IMR-90 (cell line): ENCODE results near the gene SDR39U1. TPM values are rescaled to one million over a fixed set of nuclear protein-coding genes. Genes with fewer than 3 reads are reported as not detected.

Experiments used
- ATAC-seq: fragments of 200-7000 bp; cut with Tn5 transposase; 2 replicates; pipeline ENCODE4 v1.9.1; 2020; ENCODE audit warnings: low read depth, mild to moderate bottlenecking, moderate library complexity
- BruUV-seq: library from RNA; stranded (reverse); fragments of 400-500 nt; replicated peaks from 2 replicates; lab custom pipeline; 2021; lab: Mats Ljungman, UMichigan
- CTCF ChIA-PET: fragments of 300-600 bp; formaldehyde crosslinking; extraction: SDS; loops from one replicate; lab custom pipeline; 2021; ENCODE audit warnings: antibody characterized with exemption; lab: Yijun Ruan, JAX
- POLR2A ChIA-PET: fragments of 300-600 bp; sonication (Branson Sonifier 250); formaldehyde crosslinking; loops from one replicate; lab custom pipeline; 2022; ENCODE audit warnings: antibody characterized with exemption; ENCODE audit not compliant: unreplicated experiment; lab: Charles Lee
- DNase-seq: peaks from one replicate; pipeline ENCODE4 v3.0.0; 2013
- H2AFZ ChIP-seq: replicated peaks from 2 replicates; pipeline ENCODE3; 2013; ENCODE audit warnings: low read length, mild to moderate bottlenecking; ENCODE audit not compliant: poor library complexity
- H2AK5ac ChIP-seq: 2 replicates; pipeline ENCODE4 v1.6.1; 2013; ENCODE audit warnings: low read depth, low read length, inconsistent platforms
- H2AK9ac ChIP-seq: replicated peaks from 2 replicates; pipeline ENCODE3; 2013; ENCODE audit warnings: mild to moderate bottlenecking, low read depth, low read length, moderate library complexity; ENCODE audit not compliant: poor library complexity
- H2BK120ac ChIP-seq: 2 replicates; pipeline ENCODE4 v1.6.1; 2013; ENCODE audit warnings: low read depth, low read length, inconsistent platforms
- H2BK15ac ChIP-seq: 3 replicates; pipeline ENCODE4 v1.6.1; 2013; ENCODE audit warnings: low read depth, low read length, inconsistent platforms
- H2BK20ac ChIP-seq: 2 replicates; pipeline ENCODE4 v1.6.1; 2013; ENCODE audit warnings: low read depth, mild to moderate bottlenecking, inconsistent platforms, low read length, moderate library complexity
- H2BK5ac ChIP-seq: 2 replicates; pipeline ENCODE4 v1.6.1; 2013; ENCODE audit warnings: mild to moderate bottlenecking, low read depth, low read length, inconsistent platforms; ENCODE audit not compliant: poor library complexity, severe bottlenecking
- H3K14ac ChIP-seq: replicated peaks from 2 replicates; pipeline ENCODE4 v1.6.1; 2013; ENCODE audit warnings: low read depth, low read length, inconsistent platforms
- H3K18ac ChIP-seq: 2 replicates; pipeline ENCODE4 v1.6.1; 2013; ENCODE audit warnings: low read depth, low read length, control low read depth
- H3K23ac ChIP-seq: 2 replicates; pipeline ENCODE4 v1.6.1; 2013; ENCODE audit warnings: low read depth, low read length, inconsistent platforms
- H3K27ac ChIP-seq: 2 replicates; pipeline ENCODE4 v1.5.1; 2013; ENCODE audit warnings: mild to moderate bottlenecking, control low read depth, low read length; ENCODE audit not compliant: insufficient read depth
- H3K27me3 ChIP-seq: 2 replicates; pipeline ENCODE4 v1.6.1; 2013; ENCODE audit warnings: low read length; ENCODE audit not compliant: control insufficient read depth, insufficient read depth
- H3K36me3 ChIP-seq: 2 replicates; pipeline ENCODE4 v1.6.1; 2013; ENCODE audit warnings: low read length, mixed read lengths; ENCODE audit not compliant: control insufficient read depth, insufficient read depth
- H3K4ac ChIP-seq: 2 replicates; pipeline ENCODE4 v1.6.1; 2013; ENCODE audit warnings: low read depth, low read length, inconsistent platforms
- H3K4me1 ChIP-seq: 2 replicates; pipeline ENCODE4 v1.6.1; 2013; ENCODE audit warnings: low read length, mixed read lengths; ENCODE audit not compliant: control insufficient read depth, insufficient read depth
- H3K4me2 ChIP-seq: 2 replicates; pipeline ENCODE4 v1.6.1; 2013; ENCODE audit warnings: low read depth, mild to moderate bottlenecking, control low read depth, low read length, moderate library complexity
- H3K4me3 ChIP-seq: 2 replicates; pipeline ENCODE4 v1.5.1; 2013; ENCODE audit warnings: low read depth, mild to moderate bottlenecking, control low read depth, low read length, moderate library complexity; ENCODE audit not compliant: insufficient read depth
- H3K56ac ChIP-seq: 2 replicates; pipeline ENCODE4 v1.6.1; 2013; ENCODE audit warnings: low read length, inconsistent platforms; ENCODE audit not compliant: insufficient read depth; ENCODE audit errors: extremely low read depth
- H3K79me1 ChIP-seq, 2 experiments: 2 replicates each; pipeline ENCODE4 v1.6.1; 2013; ENCODE audit warnings: low read length in 2 of 2, inconsistent platforms in 1 of 2, low read depth in 1 of 2
- H3K9ac ChIP-seq: 2 replicates; pipeline ENCODE4 v1.6.1; 2013; ENCODE audit warnings: low read depth, low read length, control low read depth
- H3K9me1 ChIP-seq: 2 replicates; pipeline ENCODE4 v1.6.1; 2013; ENCODE audit warnings: low read length, inconsistent platforms; ENCODE audit not compliant: insufficient read depth
- H3K9me3 ChIP-seq: 2 replicates; pipeline ENCODE4 v1.6.1; 2013; ENCODE audit warnings: low read length; ENCODE audit not compliant: control insufficient read depth, insufficient read depth
- H4K20me1 ChIP-seq: 2 replicates; pipeline ENCODE4 v1.6.1; 2013; ENCODE audit warnings: low read length, inconsistent platforms; ENCODE audit not compliant: insufficient read depth
- H4K5ac ChIP-seq: 2 replicates; pipeline ENCODE4 v1.6.1; 2013; ENCODE audit warnings: mild to moderate bottlenecking, low read depth, low read length, control low read depth
- H4K8ac ChIP-seq, 2 experiments: 2 replicates each; pipeline ENCODE4 v1.6.1; 2013; ENCODE audit warnings: low read depth in 2 of 2, low read length in 2 of 2, control low read depth in 1 of 2, inconsistent platforms in 1 of 2
- H4K91ac ChIP-seq: 2 replicates; pipeline ENCODE4 v1.6.1; 2013; ENCODE audit warnings: low read depth, low read length, inconsistent platforms; ENCODE audit not compliant: insufficient read depth
- BHLHE40 ChIP-seq: fragments of 150-350 bp; IDR thresholded peaks from 2 replicates; pipeline ENCODE4 v1.6.1; 2016; ENCODE audit warnings: mild to moderate bottlenecking, low read depth, low read length
- CEBPB ChIP-seq: IDR thresholded peaks from 2 replicates; pipeline ENCODE4 v1.6.1; 2012; ENCODE audit warnings: low read depth, low read length, improper control_type of control experiment
- CHD1 ChIP-seq: IDR thresholded peaks from 2 replicates; pipeline ENCODE4 v1.6.1; 2012; ENCODE audit warnings: low read depth, low read length, improper control_type of control experiment
- CTCF ChIP-seq: conservative IDR thresholded peaks from 2 replicates; pipeline ENCODE4 v1.5.1; 2012; ENCODE audit warnings: mild to moderate bottlenecking, low read depth, low read length, improper control_type of control experiment
- ELK1 ChIP-seq: fragments of 150-350 bp; IDR thresholded peaks from 2 replicates; pipeline ENCODE4 v1.6.1; 2016; ENCODE audit warnings: low read depth, mild to moderate bottlenecking, low read length, moderate library complexity, borderline replicate concordance
- FOS ChIP-seq: fragments of 150-350 bp; IDR thresholded peaks from 2 replicates; pipeline ENCODE4 v1.6.1; 2016; ENCODE audit warnings: low read depth, low read length
- MAFK ChIP-seq: IDR thresholded peaks from 2 replicates; pipeline ENCODE4 v1.6.1; 2012; ENCODE audit warnings: low read depth, low read length, improper control_type of control experiment
- MAZ ChIP-seq: IDR thresholded peaks from 2 replicates; pipeline ENCODE4 v1.6.1; 2012; ENCODE audit warnings: low read depth, mild to moderate bottlenecking, low read length, improper control_type of control experiment, moderate library complexity, borderline replicate concordance
- MXI1 ChIP-seq: IDR thresholded peaks from 2 replicates; pipeline ENCODE4 v1.6.1; 2012; ENCODE audit warnings: low read depth, mild to moderate bottlenecking, low read length, moderate library complexity, borderline replicate concordance
- POLR2A ChIP-seq: IDR thresholded peaks from 2 replicates; pipeline ENCODE4 v1.6.1; 2012; ENCODE audit warnings: mild to moderate bottlenecking, low read depth, low read length
- RAD21 ChIP-seq: IDR thresholded peaks from 2 replicates; pipeline ENCODE4 v1.6.1; 2012; ENCODE audit warnings: low read length, improper control_type of control experiment
- RCOR1 ChIP-seq: IDR thresholded peaks from 2 replicates; pipeline ENCODE4 v1.6.1; 2012; ENCODE audit warnings: mild to moderate bottlenecking, low read length, improper control_type of control experiment; ENCODE audit not compliant: insufficient replicate concordance
- RFX5 ChIP-seq: IDR thresholded peaks from 2 replicates; pipeline ENCODE4 v1.8.0; 2012; ENCODE audit warnings: low read depth, mild to moderate bottlenecking, low read length, moderate library complexity
- SMC3 ChIP-seq: fragments of 150-350 bp; IDR thresholded peaks from 2 replicates; pipeline ENCODE4 v1.6.1; 2016; ENCODE audit warnings: low read depth, mild to moderate bottlenecking, antibody characterized with exemption, low read length, moderate library complexity
- USF2 ChIP-seq: fragments of 150-350 bp; IDR thresholded peaks from 2 replicates; pipeline ENCODE4 v1.6.1; 2017; ENCODE audit warnings: mild to moderate bottlenecking, antibody characterized with exemption, low read length, low read depth
- WGBS, 2 experiments: methylation state at CpG; one replicate each; pipeline versions ENCODE4 v1.1.5 to v1.1.7; 2013; ENCODE audit warnings: missing lambda C conversion rate in 2 of 2; ENCODE audit not compliant: insufficient read length in 1 of 2; ENCODE audit errors: extremely low coverage in 2 of 2; 5-methylcytosine and 5-hydroxymethylcytosine counted together
- dilution Hi-C: fragments of 300-500 bp; cut with HindIII; formaldehyde crosslinking; loops from one replicate; pipeline ENCODE4 v1.14.3; 2018; ENCODE audit warnings: low sequenced_read_pairs; ENCODE audit not compliant: unreplicated experiment
- in situ Hi-C: fragments of 300-500 bp; cut with MboI; formaldehyde crosslinking; loops from 3 replicates; pipeline ENCODE4 v1.14.3; 2019; ENCODE audit warnings: low sequenced_read_pairs, inconsistent platforms, mixed read lengths
- intact Hi-C: fragments of 100-400 bp; cut with micrococcal nuclease; formaldehyde crosslinking; loops from 2 replicates; pipeline ENCODE4 v1.10.0; 2022
- polyA plus RNA-seq, 3 experiments: library from polyadenylated mRNA; depleted of rRNA; stranded (reverse); fragments of >200 nt; gene quantifications; 2 replicates each; pipeline ENCODE4 v1.2.3, GENCODE V29; 2012; ENCODE audit warnings: low replicate concordance in 1 of 3
- total RNA-seq: library from RNA; depleted of rRNA; stranded (reverse); fragments of >200 nt; gene quantifications from 2 replicates; pipeline ENCODE4 v1.2.3, GENCODE V29; 2012

SDR39U1 gene
- total and polyA plus RNA-seq, 2 of the 4 experiments (the other 2 are of a cell fraction): 7.5 to 46.3 TPM

- intact Hi-C loops (no loop called here), in situ Hi-C loops (no loop called here), dilution Hi-C loops (no loop called here)
- Histone ChIP-seq H3K36me3 (no peaks in the 10 kb centered on the region), H2AFZ (no peak overlapping the region), H3K23ac (no peak overlapping the region), H2BK5ac (no peak overlapping the region), H2BK120ac (peak overlapping the region; percentile 0; the same call in 1 of the 2 replicates), H3K4me3 (no peak overlapping the region), H3K56ac (no peak overlapping the region), H3K4ac (no peak overlapping the region; the same call in 1 of the 2 replicates), H3K9ac (no peak overlapping the region), H2AK5ac (no peak overlapping the region), H4K5ac (no peak overlapping the region), H3K27me3 (peaks cover 3% of the 10 kb centered on the region; the same call in 1 of the 2 replicates), H3K79me1 (no peaks in the 10 kb centered on the region), H3K14ac (no peak overlapping the region), H3K9me3 (no peaks in the 10 kb centered on the region), H4K8ac (no peak overlapping the region), H3K4me1 (peaks cover 7% of the 10 kb centered on the region), H3K9me1 (0 out of 2 replicates have a peak, but pooled peaks cover 2% of the 10 kb centered on the region), H2BK20ac (no peak overlapping the region), H3K27ac (no peak overlapping the region), H3K18ac (no peak overlapping the region), H4K20me1 (no peaks in the 10 kb centered on the region), H3K4me2 (no peak overlapping the region), H2BK15ac (no peak overlapping the region), H4K91ac (no peak overlapping the region), H2AK9ac (no peak overlapping the region)
- no CpG with 5 or more reads among the region's 6 CpGs for WGBS, 2 experiments
- CTCF ChIA-PET: no interaction called here
- ATAC-seq: no peak
- no TSS peak for BruUV-seq
- DNase-seq: no peak
- POLR2A ChIA-PET: no interaction called here
- TF ChIP-seq CEBPB: no peak
- TF ChIP-seq RAD21: no peak
- TF ChIP-seq RCOR1: no peak
- TF ChIP-seq SMC3: no peak
- TF ChIP-seq CTCF: no peak
- no peak for TF ChIP-seq MAZ
- TF ChIP-seq POLR2A: no peak
- TF ChIP-seq ELK1: no peak
- no peak for TF ChIP-seq USF2
- no peak for TF ChIP-seq BHLHE40
- no peak for TF ChIP-seq RFX5
- no peak for TF ChIP-seq CHD1
- TF ChIP-seq MXI1: no peak
- TF ChIP-seq FOS: no peak
- TF ChIP-seq MAFK: no peak
These were observed 51.7 kb downstream of the SDR39U1 start for GRCh38 chr14:24390701-24391468.
